Endothelial cell of umbilical vein (primary cell): ENCODE results near the gene OCA2. TPM values are rescaled to one million over a fixed set of nuclear protein-coding genes. Genes with fewer than 3 reads are reported as not detected.

ENCODE experiments used
- BruUV-seq: library from RNA; stranded (reverse); fragments of 400-500 nt; replicated peaks from 2 replicates; lab custom pipeline; 2021; lab: Mats Ljungman, UMichigan
- CTCF ChIA-PET: fragments of 300-600, 350-600 bp; sonication (Branson Sonifier 250); formaldehyde crosslinking; loops from one replicate; lab custom pipeline; 2021; ENCODE audit warnings: antibody characterized with exemption, inconsistent platforms; lab: Charles Lee
- POLR2A ChIA-PET: fragments of 300-600, 350-600 bp; sonication (Branson Sonifier 250); formaldehyde crosslinking; loops from one replicate; lab custom pipeline; 2021; ENCODE audit warnings: antibody characterized with exemption, inconsistent platforms; lab: Charles Lee
- DNase-seq: peaks from one replicate; pipeline ENCODE4 v3.0.0-alpha.2; 2011; ENCODE audit warnings: low read depth, low spot score
- FAIRE-seq: peaks from 2 replicates; lab custom pipeline; 2011; peaks lifted over from hg19 to GRCh38; lab: Jason Lieb, UNC
- H2AFZ ChIP-seq: 2 replicates; pipeline ENCODE4 v1.6.0; 2012; ENCODE audit warnings: low read depth, low read length, control low read depth, inconsistent platforms
- H3K27ac ChIP-seq: 2 replicates; pipeline ENCODE4 v1.5.1; 2011; ENCODE audit warnings: low read depth, mild to moderate bottlenecking, control low read depth, low read length, moderate library complexity; ENCODE audit not compliant: insufficient read depth
- H3K27me3 ChIP-seq, 2 experiments: 2 replicates each; pipeline versions ENCODE4 v1.6.0 to v1.6.1; 2011; ENCODE audit warnings: low read length in 2 of 2, mixed read lengths in 1 of 2; ENCODE audit not compliant: control insufficient read depth in 2 of 2, insufficient read depth in 2 of 2
- H3K36me3 ChIP-seq, 2 experiments: 2 replicates in 1 of 2; 3 replicates in 1 of 2; pipeline ENCODE4 v1.5.1; 2011; ENCODE audit warnings: low read length in 2 of 2, mild to moderate bottlenecking in 1 of 2, moderate library complexity in 1 of 2; ENCODE audit not compliant: control insufficient read depth in 2 of 2, insufficient read depth in 2 of 2; ENCODE audit errors: extremely low read depth in 1 of 2
- H3K4me1 ChIP-seq: 3 replicates; pipeline ENCODE4 v1.5.1; 2011; ENCODE audit warnings: mild to moderate bottlenecking, low read length; ENCODE audit not compliant: control insufficient read depth, insufficient read depth; ENCODE audit errors: extremely low read depth
- H3K4me2 ChIP-seq: 2 replicates; pipeline ENCODE4 v1.6.1; 2011; ENCODE audit warnings: low read length, control low read depth, mixed read lengths; ENCODE audit not compliant: insufficient read depth
- H3K4me3 ChIP-seq, 3 experiments: fragments of 200-600 bp in 1 of 3; sonication (generic), shearing (Covaris generic) in 1 of 3; replicated peaks in 1 of 3; 2 replicates each; pipeline ENCODE4 v1.5.1; 2011 to 2016; ENCODE audit warnings: control low read depth in 3 of 3, low read length in 3 of 3, mild to moderate bottlenecking in 2 of 3, inconsistent platforms in 1 of 3, low read depth in 1 of 3, moderate library complexity in 1 of 3; ENCODE audit not compliant: insufficient read depth in 1 of 3
- H3K79me2 ChIP-seq: 2 replicates; pipeline ENCODE4 v1.6.0; 2012; ENCODE audit warnings: low read length, inconsistent platforms; ENCODE audit not compliant: control insufficient read depth, insufficient read depth
- H3K9ac ChIP-seq: replicated peaks from 2 replicates; pipeline ENCODE3; 2011; ENCODE audit warnings: low read length, control low read depth; ENCODE audit not compliant: insufficient read depth; ENCODE audit errors: extremely low read depth
- H3K9me1 ChIP-seq: replicated peaks from 3 replicates; pipeline ENCODE4 v1.6.0; 2011; ENCODE audit warnings: mild to moderate bottlenecking, low read length; ENCODE audit not compliant: control insufficient read depth, insufficient read depth; ENCODE audit errors: extremely low read depth
- H3K9me3 ChIP-seq: replicated peaks from 2 replicates; pipeline ENCODE4 v1.5.1; 2012; ENCODE audit warnings: low read length, inconsistent platforms; ENCODE audit not compliant: control insufficient read depth, insufficient read depth
- H4K20me1 ChIP-seq: replicated peaks from 2 replicates; pipeline ENCODE3; 2011; ENCODE audit warnings: mild to moderate bottlenecking, low read length; ENCODE audit not compliant: control insufficient read depth, insufficient read depth; ENCODE audit errors: extremely low read depth
- EZH2 ChIP-seq: IDR thresholded peaks from 2 replicates; pipeline ENCODE4 v1.6.1; 2012; ENCODE audit warnings: borderline replicate concordance, low read depth, mild to moderate bottlenecking, moderate library complexity, low read length, inconsistent platforms; ENCODE audit not compliant: severe bottlenecking
- FOS ChIP-seq: IDR thresholded peaks from 2 replicates; pipeline ENCODE4 v1.6.1; 2011; ENCODE audit warnings: mild to moderate bottlenecking, low read length, moderate library complexity, borderline replicate concordance; ENCODE audit not compliant: insufficient read depth
- GATA2 ChIP-seq: IDR thresholded peaks from 2 replicates; pipeline ENCODE4 v1.7.0; 2011; ENCODE audit warnings: low read depth, mild to moderate bottlenecking, moderate library complexity, mixed read lengths, low read length; ENCODE audit not compliant: insufficient read length, insufficient read depth
- JUN ChIP-seq: IDR thresholded peaks from 2 replicates; pipeline ENCODE4 v1.6.1; 2011; ENCODE audit warnings: borderline replicate concordance, low read depth; ENCODE audit not compliant: insufficient read length, insufficient read depth
- MYC ChIP-seq: IDR thresholded peaks from one replicate; pipeline ENCODE4 v1.6.1; 2011; ENCODE audit warnings: mild to moderate bottlenecking, low read depth, low read length
- POLR2A ChIP-seq: IDR thresholded peaks from 2 replicates; pipeline ENCODE4 v1.6.1; 2012; ENCODE audit warnings: low read depth, mild to moderate bottlenecking, control low read depth, low read length
- POLR2AphosphoS5 ChIP-seq: IDR thresholded peaks from 2 replicates; pipeline ENCODE4 v1.6.1; 2012; ENCODE audit warnings: low read depth, mild to moderate bottlenecking, control low read depth, low read length, moderate library complexity; ENCODE audit not compliant: insufficient read depth
- dilution Hi-C: fragments of 300-500 bp; cut with MboI; formaldehyde crosslinking; loops from one replicate; pipeline ENCODE4 v1.15.0; 2019; ENCODE audit warnings: low sequenced_read_pairs; ENCODE audit not compliant: extremely low pct_ligation_motif_present
- intact Hi-C: fragments of 100-400 bp; cut with micrococcal nuclease; formaldehyde crosslinking; loops from one replicate; pipeline ENCODE4 v1.10.0; 2022
- polyA plus RNA-seq, 4 experiments: library from polyadenylated mRNA; depleted of rRNA in 3 of 4; stranded (reverse) in 3 of 4; unstranded in 1 of 4; fragments of >200 nt; gene quantifications; 2 replicates each; pipeline versions ENCODE4 v1.2.1 to v1.2.3, GENCODE V29; 2011 to 2012; ENCODE audit warnings: missing spikeins in 1 of 4
- total RNA-seq: library from RNA; stranded (reverse); gene quantifications from 2 replicates; pipeline ENCODE4 v1.2.3, GENCODE V29; 2021
- TF ChIP-seq, protein P1 (sequence below), 2 donors: IDR thresholded peaks; 1 replicate in 1 of 2; 2 replicates in 1 of 2; pipeline ENCODE4 v1.5.1; 2011; ENCODE audit warnings: low read length in 2 of 2, mild to moderate bottlenecking in 2 of 2, moderate library complexity in 2 of 2, control low read depth in 1 of 2, inconsistent platforms in 1 of 2, low read depth in 1 of 2; ENCODE audit not compliant: insufficient read depth in 1 of 2; ENCODE audit errors: extremely low read depth in 1 of 2
- TF ChIP-seq, protein P2 (sequence below): IDR thresholded peaks from 2 replicates; pipeline ENCODE4 v1.6.1; 2011; ENCODE audit not compliant: insufficient read depth, insufficient read length

OCA2 gene
- total and polyA plus RNA-seq, 2 donors (not counting 3 experiments of a cell fraction or from before 2014, with no cell fraction given), result not detected

GRCh38 chr15:28005004-28005527 lies 94.0 kb downstream of the OCA2 start:
- Histone ChIP-seq H3K9me3 (peaks cover 13% of the 10 kb centered on the region), H3K9me1 (no peaks in the 10 kb centered on the region), H3K27me3 (no peaks in the 10 kb centered on the region), H3K27ac (no peak overlapping the region), H3K4me3 (no peak overlapping the region), H3K4me2 (no peak overlapping the region), H2AFZ (no peak overlapping the region), H3K79me2 (no peaks in the 10 kb centered on the region), H3K36me3 (no peaks in the 10 kb centered on the region), H3K9ac (no peak overlapping the region), H3K4me1 (no peaks in the 10 kb centered on the region), H4K20me1 (no peaks in the 10 kb centered on the region)
- BruUV-seq, result no TSS peak
- DNase-seq (no peak), FAIRE-seq (no peak)
- dilution Hi-C loops (no loop called here), intact Hi-C loops (no loop called here)
- ChIA-PET POLR2A (no interaction called here), CTCF (no interaction called here)
- TF ChIP-seq POLR2A (no peak), POLR2AphosphoS5 (no peak), EZH2 (no peak), MYC (no peak), GATA2 (no peak), FOS (no peak), JUN (no peak)
- TF ChIP-seq, protein P1, sequence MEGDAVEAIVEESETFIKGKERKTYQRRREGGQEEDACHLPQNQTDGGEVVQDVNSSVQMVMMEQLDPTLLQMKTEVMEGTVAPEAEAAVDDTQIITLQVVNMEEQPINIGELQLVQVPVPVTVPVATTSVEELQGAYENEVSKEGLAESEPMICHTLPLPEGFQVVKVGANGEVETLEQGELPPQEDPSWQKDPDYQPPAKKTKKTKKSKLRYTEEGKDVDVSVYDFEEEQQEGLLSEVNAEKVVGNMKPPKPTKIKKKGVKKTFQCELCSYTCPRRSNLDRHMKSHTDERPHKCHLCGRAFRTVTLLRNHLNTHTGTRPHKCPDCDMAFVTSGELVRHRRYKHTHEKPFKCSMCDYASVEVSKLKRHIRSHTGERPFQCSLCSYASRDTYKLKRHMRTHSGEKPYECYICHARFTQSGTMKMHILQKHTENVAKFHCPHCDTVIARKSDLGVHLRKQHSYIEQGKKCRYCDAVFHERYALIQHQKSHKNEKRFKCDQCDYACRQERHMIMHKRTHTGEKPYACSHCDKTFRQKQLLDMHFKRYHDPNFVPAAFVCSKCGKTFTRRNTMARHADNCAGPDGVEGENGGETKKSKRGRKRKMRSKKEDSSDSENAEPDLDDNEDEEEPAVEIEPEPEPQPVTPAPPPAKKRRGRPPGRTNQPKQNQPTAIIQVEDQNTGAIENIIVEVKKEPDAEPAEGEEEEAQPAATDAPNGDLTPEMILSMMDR (IDR thresholded peaks at IDR 0.05; ENCODE audit: extremely low read depth in 1 of 2, insufficient read depth in 1 of 2, low read depth in 1 of 2, low read length in 2 of 2), result no peak
- TF ChIP-seq, protein P2, sequence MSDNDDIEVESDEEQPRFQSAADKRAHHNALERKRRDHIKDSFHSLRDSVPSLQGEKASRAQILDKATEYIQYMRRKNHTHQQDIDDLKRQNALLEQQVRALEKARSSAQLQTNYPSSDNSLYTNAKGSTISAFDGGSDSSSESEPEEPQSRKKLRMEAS, result no peak
